GM21390 (cell line): ENCODE measurements around the gene MARCHF10.

Experiments
- ATAC-seq: cut with Tn5 transposase; IDR thresholded peaks from one replicate; pipeline ENCODE4 v1.9.1; 2021; ENCODE audit not compliant: unreplicated experiment

MARCHF10 gene

DNA sequence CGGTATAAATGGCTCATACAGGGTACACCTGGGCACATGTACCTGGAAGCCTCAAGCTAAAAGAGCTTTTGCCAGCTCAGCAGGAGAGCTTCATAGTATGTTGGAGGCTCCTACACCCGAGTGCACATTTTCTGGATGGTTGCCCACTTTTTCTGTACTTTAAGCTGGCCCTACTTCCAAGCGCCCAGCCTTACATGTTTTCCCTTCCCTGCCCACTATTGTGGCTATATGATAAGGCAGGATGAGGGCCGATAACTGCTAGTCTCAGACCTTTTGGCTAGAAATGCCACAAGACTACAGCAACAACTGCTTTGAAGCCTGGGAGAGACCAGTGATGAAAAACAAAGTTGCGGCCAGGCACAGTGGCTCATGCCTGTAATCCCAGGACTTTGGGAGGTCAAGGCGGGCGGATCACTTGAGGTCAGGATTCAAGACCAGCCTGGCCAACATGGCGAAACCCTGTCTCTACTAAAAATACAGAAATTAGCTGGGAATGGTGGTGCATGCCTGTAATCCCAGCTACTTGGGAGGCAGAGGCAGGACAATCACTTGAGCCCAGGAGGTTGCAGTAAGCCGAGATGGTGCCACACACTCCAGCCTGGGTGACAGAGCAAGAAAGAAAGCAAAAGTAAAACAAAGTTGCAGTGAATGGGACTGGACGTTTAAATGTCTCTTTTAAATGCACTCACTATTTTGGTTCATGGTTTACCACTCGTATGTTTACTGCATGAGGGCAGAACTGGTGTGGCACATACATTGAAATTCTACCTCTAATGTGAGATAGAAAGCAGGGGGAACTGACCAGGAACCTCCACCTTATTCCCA is 14.2 kb upstream of the MARCHF10 start:
- no peak for ATAC-seq

DNA sequence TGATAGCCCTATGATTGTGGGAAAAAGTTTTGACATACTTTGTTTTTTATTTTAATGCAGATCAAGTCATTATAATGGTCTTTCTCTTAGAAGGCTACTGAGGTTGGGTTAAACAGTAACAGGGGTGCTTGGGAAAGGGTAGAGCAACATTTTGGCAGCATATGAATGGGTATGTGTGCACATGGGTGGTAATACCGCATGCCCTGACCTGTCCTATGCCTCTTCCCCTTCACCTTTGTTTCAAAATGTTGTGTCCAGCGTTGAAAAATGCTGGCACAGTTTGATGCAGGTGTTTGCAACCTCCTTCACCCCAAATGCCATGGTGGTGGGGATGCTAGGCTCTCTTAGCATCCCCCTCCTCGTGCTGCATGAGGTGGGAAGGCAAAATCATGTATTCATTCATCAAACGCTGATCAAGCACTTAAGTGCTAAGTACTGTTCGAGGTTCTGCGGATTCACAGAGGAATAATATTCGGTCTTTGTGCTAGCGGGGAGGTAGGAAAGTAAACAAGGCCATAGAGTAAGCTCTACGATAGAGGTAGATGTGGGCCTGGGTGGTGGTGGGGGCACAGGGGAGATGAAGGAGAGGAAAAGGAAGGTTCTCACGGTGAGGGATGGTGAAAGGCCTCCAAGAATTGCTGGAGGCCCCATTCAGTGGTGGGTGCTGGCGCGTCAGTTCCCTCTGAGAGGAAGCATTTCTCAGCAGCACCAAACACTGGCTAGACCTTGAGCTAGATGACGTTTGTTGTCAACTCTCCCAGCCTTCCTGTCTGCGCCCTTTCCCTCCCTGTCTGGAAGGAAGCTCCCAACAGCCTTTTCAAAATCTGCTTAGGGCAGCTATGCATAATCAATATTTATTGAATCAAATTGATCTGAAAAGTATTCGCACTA is 13.3 kb upstream of the MARCHF10 start:
- no peak for ATAC-seq

DNA sequence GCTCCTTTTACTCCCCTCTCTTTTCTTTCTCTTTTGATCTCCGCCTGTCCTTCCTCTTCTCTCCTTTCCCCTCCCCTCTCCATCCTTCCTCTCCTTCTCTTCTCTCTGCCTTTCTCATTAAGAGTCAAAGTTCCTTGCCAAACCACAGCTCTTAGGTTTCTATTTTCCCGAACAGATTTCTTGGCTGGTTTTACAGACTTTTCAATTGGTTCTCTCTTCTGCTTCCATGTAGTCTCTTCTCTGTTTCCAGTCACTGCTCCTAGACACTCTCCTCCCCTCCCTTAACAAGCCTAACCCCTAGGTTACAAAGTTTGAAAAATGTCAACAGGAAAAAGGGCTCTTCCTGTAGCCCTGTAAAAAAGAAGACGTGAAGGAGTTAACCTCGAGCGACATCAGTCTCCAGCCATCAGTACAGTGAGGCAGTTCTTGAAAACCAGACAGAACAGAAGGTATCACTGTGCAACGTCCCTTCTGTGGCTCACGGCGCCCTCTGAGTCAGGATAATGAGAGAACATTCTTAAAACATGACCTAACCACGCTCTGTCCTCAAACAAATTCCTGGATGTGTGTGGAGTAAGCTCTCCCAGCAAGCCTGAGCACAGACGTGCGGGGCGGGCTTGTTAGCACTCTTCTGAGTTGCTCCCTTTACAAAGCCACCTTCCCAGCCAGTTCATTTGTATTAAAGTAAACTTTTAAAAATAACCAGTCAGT is 11.6 kb upstream of the MARCHF10 start:
- no peak for ATAC-seq

DNA sequence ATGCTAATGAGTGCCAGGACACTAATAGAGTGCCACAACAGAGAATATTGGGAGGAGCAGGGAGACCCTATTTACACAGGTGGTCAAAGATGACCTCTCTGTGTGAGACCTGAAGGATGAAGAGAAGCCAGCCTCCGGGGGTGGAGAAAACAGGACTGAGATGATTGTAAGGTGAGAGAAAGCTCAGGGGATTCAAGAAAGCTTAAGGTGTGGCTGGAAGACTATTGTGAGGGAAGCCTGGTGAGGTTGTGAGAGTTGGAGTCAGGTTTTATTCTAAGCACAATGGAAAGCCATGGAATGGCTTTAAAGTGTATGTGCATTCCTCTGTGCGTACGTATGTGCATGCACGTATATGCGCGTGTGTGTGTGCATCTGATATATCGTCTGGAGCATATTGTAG is 10.4 kb upstream of the MARCHF10 start:
- no peak for ATAC-seq

DNA sequence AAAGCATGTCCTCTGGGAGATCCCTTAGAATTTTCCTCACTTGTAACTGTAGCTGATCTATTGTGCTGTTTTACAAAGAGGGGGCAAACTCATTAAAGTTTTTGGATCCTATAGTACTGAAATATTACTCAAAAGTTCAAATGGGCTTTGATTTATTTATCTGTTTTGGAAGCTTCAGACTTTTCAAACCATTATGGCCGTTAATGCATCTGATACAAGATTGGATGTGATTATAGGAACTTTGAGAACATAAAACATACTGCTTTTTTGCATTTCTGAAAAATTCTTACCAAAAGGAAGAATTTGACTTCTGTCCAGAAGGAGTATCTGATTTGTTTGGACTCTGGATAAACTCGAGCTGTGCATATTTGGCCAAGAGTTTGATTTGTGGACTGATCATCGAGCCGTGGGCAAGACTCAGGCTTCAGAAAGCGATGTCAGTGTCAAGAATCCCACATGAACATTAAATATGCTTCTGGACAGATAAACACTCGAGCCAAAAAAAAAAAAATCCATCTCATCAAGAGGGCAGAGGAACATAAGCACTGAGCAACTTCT is 8.2 kb upstream of the MARCHF10 start:
- ATAC-seq, result no peak

DNA sequence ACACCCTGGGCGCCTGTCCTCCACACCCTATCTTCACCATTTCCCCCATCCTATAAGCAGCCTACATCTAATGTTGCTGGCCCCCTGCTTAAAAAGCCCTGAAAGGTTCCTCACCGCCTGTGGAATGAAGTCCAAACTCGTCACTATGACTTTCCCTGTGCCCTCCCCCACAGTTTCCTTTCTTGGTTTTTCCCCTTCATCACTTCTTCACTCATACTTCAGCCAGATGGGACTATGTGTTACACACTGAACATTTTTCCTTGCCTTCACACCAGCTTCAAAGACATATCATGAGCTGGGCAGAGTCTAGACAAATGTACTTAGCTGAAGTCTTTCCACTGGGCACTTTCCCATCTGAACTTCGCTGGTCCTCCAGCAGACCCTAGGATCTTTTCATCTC is 1.5 kb upstream of the MARCHF10 start:
- ATAC-seq, result no peak

DNA sequence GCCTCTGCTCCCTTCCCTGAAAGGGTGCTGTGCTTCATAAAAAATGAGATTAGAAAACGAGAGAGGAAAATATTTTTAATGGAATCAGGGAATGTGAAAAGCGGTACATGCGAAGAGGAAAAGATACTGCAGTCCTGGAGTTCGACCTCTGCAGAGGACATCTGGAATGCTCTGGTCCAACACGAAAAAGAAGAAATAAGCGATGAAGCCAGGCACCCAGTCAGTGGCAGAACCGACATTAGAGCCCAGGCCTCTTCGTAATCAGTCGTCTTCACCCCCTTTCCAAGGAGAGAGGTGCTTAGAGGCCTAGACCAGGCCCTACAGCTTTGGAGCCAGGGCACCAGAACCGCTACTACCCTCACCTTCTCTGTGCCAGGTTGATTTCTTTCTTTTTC is 459 bp upstream of the MARCHF10 start:
- ATAC-seq, result no peak

DNA sequence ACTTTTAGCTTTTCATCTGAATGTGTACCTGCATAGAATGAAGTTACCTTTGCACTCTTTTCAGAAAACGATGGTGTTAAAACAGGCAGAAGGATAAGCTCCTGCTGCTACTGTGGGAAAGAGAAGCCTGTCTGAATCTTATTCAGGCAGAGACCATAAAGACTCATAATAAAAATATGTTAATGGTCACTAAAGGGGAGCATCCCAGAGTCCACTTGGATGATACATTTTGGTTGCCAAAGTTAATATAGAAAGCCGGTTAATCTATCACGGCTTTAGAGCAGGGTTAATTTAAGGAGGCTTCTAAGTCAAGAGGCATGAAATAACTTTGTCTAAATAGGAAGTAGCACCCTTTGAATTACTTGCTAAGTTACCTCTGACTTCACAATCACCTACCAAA is 2.9 kb downstream of the MARCHF10 start:
- ATAC-seq, result no peak

DNA sequence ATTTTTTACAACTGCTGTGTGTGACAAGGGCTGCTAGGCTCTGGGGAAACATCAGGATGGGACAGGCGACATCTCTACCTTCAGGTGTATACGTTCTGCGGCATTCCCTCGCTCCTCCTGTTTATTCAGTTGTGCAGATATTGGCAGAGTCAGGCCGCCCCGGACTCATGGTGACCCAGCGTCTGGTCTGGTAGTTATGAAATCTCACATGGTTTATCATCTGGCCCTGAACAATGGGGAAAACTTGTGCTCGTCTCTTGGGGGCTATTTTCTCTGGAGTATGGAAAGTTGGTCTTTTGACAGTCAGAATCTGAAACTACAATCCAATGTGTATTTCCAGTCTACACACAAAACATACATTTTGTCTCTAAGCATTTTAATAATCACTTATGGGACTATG is 3.3 kb downstream of the MARCHF10 start:
- ATAC-seq, result no peak

DNA sequence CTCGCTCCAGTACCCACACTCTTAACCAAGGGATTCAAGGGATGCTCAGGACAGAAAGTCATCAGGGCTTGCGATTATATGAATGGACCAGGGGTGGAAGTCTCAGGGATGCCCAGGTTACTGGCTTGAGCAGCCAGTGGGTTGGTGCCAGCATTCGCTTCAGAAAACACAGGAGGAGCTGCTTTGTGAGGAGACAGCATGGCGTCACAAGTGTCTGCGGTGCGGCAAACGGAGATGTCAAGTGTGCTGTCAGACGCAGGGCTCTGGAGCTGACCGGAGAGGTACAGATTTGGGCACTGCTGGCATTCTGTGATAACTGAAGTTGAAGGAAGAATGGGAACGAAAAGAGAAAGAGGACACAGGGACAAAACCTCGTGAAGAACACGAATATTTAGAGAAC is 4.1 kb downstream of the MARCHF10 start:
- no peak for ATAC-seq

DNA sequence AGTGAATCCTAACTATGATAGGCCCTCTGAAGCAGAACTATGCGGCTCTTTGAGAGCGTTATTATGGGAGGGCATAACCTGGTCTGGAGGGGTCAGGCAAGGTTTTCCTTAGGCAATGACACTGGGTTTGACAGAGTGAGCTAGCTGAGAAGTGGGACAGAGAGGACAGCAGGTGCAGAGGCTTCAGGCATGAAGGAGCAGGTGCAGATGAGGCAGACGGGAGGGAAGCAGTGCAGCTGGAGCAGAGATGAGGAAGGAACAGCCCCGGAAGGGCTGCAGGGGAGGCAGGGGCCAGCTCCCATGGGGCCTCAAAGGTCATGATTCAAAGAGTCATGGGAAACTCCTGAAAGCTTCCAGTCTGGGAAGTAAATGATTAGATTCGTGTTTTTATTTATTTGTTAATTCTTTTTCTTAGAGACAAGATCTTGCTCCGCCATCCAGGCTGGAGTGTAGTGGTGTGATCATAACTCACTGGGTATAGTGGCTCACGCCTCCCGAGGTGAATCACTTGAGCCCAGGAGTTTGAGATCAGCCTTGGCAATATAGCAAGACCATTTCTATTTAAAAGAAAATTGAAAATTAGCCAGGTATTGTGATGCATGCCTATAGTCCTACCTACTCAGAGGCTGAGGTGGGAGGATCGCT is 5.4 kb downstream of the MARCHF10 start:
- ATAC-seq, result no peak

DNA sequence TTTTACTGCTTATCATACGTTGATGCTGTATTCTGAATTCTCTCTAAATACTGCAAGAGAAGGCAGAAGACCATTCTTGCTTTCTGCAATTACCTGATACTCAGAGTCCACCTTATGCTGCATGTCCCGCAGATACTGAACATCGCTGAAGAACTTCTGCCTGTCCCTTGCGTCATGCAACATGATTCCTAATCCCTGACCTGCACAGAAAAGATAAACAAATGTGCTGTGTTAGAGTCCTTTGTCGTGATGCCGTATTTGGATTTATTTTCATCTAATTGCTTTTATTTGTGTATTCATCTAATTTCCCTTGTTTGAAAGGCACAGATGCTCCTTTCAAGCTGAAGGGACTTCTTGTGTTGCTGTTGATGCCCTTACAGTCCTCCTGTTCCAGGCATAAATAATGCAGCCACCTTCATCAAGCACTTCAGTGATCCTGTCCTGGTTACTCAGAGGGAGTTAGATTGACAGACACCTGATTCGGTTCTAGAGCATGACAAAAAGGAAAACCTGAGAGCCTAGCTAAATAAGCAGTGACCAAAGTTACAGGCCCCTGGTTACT is 6.5 kb downstream of the MARCHF10 start:
- ATAC-seq, result no peak

DNA sequence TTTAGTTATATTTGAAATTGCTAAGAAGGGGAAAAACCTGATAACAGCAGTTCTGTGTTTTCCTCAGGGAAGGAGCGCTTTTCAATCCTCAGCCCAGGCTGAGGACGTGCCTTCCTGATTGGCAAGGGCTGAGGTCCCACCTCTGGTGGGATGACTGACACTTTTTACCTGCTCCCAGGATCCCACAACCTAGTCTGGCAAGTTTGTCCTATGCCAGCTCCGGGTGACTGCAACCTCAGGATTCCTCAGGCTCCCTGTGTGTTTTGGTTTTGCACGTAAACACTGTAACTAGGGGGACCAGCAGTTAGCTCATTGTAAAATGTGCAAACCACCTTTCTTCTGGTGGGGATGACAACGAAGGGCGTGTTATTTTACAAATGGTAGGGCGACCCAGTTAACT is 7.5 kb downstream of the MARCHF10 start:
- no peak for ATAC-seq

DNA sequence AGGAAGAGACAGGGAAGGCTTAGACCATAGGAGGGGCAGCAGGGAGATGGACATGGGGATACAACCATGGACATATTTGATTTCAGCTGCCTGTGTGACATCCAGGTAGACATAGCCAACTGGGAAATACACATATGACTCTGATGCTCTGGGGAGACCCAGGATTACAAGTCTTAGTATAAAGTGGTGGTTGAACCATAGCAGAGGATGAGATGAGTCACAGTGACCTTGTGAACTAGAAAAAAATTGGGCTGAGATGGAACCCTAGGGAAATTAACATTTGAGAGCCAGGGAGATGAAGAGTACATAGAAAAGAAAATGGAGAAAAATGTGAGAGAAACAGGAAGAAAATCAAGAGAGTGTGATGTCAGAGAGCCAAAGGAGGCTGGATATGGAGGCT is 10.2 kb downstream of the MARCHF10 start:
- no peak for ATAC-seq

DNA sequence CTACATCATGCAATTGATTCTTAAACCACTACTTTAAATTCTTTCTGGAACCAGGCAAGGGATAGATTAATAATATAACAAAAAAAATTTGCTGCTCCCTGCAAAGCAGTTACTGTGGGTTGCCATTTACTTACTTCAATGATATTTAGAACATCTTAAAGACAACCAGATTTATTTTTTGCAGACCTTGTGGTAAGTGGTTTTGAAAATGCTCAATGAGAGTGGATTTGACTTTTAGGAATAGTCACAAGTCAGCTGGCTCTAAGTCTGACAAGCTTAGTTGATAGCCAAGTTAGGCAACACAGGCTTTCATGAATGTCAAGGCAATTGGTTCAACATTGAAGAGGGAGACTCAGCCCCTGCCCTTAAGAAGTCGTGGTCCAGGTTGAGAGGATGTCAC is 11.8 kb downstream of the MARCHF10 start:
- no peak for ATAC-seq

DNA sequence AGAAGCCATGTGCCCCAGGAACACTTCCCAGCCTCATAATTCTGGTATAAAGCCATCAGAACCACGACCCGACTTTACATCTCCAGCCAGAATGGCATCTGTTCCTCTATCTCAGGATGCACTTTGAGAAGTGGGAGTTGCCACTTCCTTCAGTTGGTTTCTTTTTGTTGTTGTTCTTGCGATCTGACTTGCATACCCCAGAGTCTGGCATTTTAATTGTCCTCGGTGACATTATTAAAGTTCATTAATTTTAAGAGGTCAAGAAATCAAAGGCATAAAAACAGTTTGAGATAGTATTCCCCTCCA is 13.5 kb downstream of the MARCHF10 start:
- no peak for ATAC-seq

DNA sequence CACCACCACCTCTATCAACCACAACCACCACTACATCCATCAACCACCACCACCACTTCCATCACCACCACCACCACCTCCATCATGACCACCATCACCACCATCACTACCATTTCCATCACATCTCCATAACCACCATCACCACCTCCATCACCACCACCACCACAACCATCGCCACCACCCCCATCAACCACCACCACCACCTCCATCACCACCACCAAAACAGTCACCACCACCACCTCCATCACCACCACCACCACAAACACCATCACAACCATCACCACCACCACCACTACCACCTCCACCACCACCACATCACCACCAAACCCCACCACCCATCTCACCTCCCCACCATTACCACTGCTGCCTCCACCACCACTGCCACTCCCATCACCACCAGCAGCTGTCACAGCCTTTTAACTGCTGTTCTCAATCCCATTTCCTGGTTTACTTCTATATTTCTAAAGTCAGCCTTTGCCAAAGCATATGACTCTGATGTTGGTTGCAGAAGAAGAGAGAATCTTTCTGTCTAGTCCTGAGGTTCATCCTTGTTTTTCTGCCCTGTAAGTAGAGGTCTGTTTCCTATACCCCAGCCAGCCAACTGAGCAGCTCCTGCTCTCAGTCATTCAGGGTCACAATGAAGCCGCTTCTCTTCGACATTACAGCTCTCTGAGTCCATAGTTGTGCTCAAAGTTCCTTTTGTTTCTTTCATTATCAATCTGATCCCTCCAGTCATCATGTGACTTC is 14.0 kb downstream of the MARCHF10 start:
- ATAC-seq, result no peak

DNA sequence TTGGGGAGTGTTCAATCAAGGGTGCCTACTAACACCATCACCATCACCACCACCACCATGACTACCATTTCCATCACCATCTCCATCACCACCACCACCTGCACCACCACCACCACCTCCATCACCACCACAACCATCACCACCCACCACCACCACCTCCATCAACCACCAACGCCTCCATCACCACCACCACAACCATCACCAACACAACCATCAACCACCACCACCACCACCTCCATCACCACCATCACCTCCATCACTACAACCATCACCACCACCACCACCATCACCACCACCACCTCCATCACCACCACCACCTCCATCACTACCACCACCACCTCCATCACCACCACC is 15.7 kb downstream of the MARCHF10 start:
- ATAC-seq, result no peak

DNA sequence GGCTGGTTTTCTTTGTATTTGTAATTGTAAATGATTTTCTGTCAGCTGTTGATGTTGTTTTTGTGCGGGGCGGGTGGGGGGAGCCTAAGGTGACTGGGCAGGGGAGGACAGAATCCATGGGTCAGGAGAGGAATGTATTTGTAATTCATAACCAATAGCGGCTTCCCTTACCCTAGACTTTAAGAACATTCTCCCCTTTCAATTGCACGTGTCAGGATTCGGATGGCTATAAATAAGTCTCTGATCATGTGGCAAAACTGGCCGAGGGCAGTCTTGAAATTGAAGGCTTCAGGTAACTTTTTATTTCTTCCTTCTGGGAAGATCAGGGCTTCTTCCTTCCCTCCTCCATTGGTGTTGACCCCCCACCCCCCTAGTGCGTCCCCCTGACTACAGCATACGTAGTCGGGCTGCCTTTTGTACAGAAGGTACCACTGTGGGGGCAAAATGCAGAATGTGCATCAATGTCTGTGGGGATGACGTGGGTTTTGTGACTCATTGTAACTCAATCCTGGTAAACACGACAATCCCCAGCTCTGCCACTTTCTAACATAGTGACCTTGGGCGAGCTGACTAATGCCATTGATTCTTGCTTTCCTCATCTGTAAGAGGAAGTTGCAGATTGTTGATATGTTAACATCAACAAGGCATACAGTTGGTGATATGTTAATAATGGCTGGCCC is 16.2 kb downstream of the MARCHF10 start:
- no peak for ATAC-seq
